ENCODE measurements around the gene C1orf21. TPM values are rescaled to one million over a fixed set of nuclear protein-coding genes. Genes with fewer than 3 reads are reported as not detected.

The C1orf21 gene
- total and polyA plus RNA-seq, 9 donors = 36.9 to 51.3 (median 44.3) TPM

- no peaks in the 10 kb centered on the region for H3K4me1 ChIP-seq (ENCODE audit: control insufficient read depth, insufficient read depth, low read length)
- H3K9me3 ChIP-seq (replicated peaks; ENCODE audit: control insufficient read depth, low read depth, low read length) = no peaks in the 10 kb centered on the region
- no CpG with 5 or more reads among the region's 9 CpGs for WGBS (ENCODE audit: insufficient coverage)
- H3K4me3 ChIP-seq (ENCODE audit: low read length) = no peak overlapping the region
- no peak overlapping the region for H3K27ac ChIP-seq (ENCODE audit: low read length)
- no peak for DNase-seq
- H3K27me3 ChIP-seq (ENCODE audit: control insufficient read depth, insufficient read depth, low read length) = no peaks in the 10 kb centered on the region
- no peaks in the 10 kb centered on the region for H3K36me3 ChIP-seq (ENCODE audit: control insufficient read depth, insufficient read depth, low read length)
Observed at GRCh38 chr1:184422490-184423233, 35.8 kb downstream of the C1orf21 start.

DNA sequence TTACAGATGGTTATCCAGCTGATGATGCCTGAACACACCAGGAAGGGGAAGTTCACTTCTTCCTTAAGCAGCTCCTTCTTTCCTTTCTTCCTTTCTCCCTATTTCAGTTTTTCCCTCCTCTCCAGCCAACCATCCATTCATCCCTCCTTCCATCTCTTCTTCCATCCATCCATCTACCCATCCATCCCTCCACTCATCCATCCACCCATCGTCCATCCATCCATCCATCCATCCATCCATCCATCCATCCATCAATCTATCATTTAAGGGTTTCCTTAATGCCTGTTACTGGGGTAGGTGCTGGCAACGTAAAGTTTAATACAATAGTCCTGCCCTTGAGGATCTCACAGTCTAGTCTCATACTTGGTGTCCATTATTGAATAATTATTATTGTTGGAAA, 36.8 kb downstream of the C1orf21 start:
- no peaks in the 10 kb centered on the region for H3K4me1 ChIP-seq (ENCODE audit: control insufficient read depth, insufficient read depth, low read length)

DNA sequence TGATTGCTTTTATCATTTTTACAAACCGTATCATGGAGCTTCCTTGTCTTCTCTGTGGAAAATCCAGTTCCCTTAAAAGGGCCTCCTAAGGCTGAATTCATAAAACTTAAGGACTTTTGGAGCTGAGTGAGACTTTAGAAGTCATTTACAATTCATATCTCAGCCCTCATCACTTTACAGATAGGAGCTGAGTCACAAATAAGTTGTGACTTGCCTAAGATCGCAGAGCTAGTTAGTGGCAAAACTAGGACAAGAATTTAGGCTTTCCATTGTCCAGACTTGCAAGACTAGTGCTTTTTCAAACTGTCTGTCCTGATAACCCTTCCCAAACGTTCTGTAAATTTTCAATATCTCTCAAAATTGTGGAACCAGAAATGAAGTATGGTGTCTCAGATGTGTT, 37.3 kb downstream of the C1orf21 start:
- H3K36me3 ChIP-seq (ENCODE audit: control insufficient read depth, insufficient read depth, low read length) = no peaks in the 10 kb centered on the region
- no peaks in the 10 kb centered on the region for H3K4me1 ChIP-seq (ENCODE audit: control insufficient read depth, insufficient read depth, low read length)
- H3K4me3 ChIP-seq (ENCODE audit: low read length) = no peak overlapping the region
- WGBS (ENCODE audit: insufficient coverage) = 100% methylated on average over 1 of the region's 3 CpGs
- no peak for DNase-seq
- H3K9me3 ChIP-seq (replicated peaks; ENCODE audit: control insufficient read depth, low read depth, low read length) = no peaks in the 10 kb centered on the region
- H3K27ac ChIP-seq (ENCODE audit: low read length) = no peak overlapping the region
- no peaks in the 10 kb centered on the region for H3K27me3 ChIP-seq (ENCODE audit: control insufficient read depth, insufficient read depth, low read length)

More for the DNA sequence above, 36.8 kb downstream of the C1orf21 start:
- DNase-seq = no peak
- Histone ChIP-seq H3K27me3 (ENCODE audit: control insufficient read depth, insufficient read depth, low read length) (no peaks in the 10 kb centered on the region), H3K4me3 (ENCODE audit: low read length) (no peak overlapping the region), H3K27ac (ENCODE audit: low read length) (no peak overlapping the region), H3K9me3 (replicated peaks; ENCODE audit: control insufficient read depth, low read depth, low read length) (no peaks in the 10 kb centered on the region), H3K36me3 (ENCODE audit: control insufficient read depth, insufficient read depth, low read length) (no peaks in the 10 kb centered on the region)
- 75% methylated on average over 1 of the region's 2 CpGs for WGBS (ENCODE audit: insufficient coverage)

DNA sequence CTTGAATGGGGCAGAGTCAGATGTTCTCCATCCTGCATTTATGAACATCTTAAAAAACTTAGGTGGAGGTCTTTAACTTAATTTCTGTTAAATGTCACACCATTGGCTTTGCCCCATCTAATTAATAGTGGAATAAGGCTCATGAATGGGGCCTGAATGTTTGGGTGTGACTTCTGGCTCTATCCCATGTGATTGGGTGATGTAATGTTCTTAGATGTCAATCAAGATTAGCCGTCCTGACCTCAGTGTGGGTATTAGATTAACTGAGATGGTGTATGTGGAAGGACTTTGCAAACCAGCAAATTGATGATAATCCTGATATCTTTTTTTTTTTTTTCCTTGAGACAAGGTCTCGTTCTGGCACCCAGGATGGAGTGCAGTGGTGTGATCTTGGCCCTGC, 38.1 kb downstream of the C1orf21 start:
- no peaks in the 10 kb centered on the region for H3K4me1 ChIP-seq (ENCODE audit: control insufficient read depth, insufficient read depth, low read length)
- no peak overlapping the region for H3K4me3 ChIP-seq (ENCODE audit: low read length)
- H3K27ac ChIP-seq (ENCODE audit: low read length) = no peak overlapping the region
- no CpG with 5 or more reads among the region's 2 CpGs for WGBS (ENCODE audit: insufficient coverage)
- no peaks in the 10 kb centered on the region for H3K36me3 ChIP-seq (ENCODE audit: control insufficient read depth, insufficient read depth, low read length)
- no peaks in the 10 kb centered on the region for H3K27me3 ChIP-seq (ENCODE audit: control insufficient read depth, insufficient read depth, low read length)
- H3K9me3 ChIP-seq (replicated peaks; ENCODE audit: control insufficient read depth, low read depth, low read length) = no peaks in the 10 kb centered on the region
- DNase-seq = no peak

DNA sequence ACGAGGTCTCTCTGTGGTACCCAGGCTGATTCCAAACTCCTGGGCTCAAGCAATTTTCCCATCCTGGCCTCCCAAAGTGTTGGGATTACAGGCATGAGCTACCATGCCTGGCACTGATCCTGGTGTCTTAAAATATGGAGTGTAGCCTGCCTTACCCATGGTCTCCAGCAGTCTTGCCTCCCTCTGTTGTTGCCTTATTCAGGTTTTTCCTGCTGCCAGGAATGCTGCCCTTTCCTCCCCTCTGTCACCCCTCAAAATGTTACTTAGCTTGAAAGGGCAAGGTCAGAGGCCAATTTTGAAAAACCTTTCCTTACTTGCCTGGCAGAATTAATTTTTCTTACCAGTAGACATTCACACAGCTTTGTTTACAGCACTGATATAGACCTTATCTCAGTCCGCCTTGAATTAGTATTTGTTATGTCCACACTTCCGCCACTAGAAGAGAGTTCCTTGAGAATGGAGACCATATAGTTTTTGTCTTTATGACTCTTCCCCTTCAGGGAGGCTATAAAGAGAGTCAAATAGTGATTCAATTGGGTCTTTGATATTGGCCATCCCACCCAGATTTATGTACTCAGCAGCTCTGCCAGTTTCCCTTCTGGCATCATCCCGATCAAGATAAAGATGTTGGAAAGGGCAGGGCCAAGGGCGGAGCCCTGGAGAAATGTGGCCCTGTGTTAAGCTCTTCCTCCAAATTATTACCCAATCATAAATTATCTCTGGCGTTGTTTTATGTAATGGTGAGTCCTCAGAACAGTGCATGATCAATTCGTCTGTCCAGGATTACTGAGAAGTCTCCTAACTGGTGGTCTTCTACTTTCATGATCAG, 38.8 kb downstream of the C1orf21 start:
- H3K27ac ChIP-seq (ENCODE audit: low read length) = no peak overlapping the region
- WGBS (ENCODE audit: insufficient coverage) = 100% methylated on average over 1 of the region's 7 CpGs
- H3K4me1 ChIP-seq (ENCODE audit: control insufficient read depth, insufficient read depth, low read length) = no peaks in the 10 kb centered on the region

DNA sequence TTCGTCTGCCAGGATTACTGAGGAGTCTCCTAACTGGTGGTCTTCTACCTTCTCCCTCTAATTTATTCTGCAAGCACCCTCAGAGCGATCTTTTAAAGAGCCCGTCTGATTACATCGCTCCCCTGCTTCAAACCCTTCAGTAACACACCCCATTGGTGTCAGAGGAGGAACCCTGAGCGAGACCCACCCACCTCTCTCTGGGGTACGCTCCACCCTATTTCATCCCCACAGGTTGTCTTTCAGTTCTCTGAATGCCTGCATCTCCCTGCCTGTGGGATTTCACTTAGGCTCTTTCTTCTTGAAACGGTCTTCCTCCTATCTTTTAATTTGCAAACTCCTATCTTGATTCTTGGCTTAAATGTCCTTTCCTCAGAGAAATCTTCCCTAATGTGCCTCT, 39.4 kb downstream of the C1orf21 start:
- H3K36me3 ChIP-seq (ENCODE audit: control insufficient read depth, insufficient read depth, low read length) = no peaks in the 10 kb centered on the region

More for the DNA sequence above, 38.8 kb downstream of the C1orf21 start:
- Histone ChIP-seq H3K4me3 (ENCODE audit: low read length) (no peak overlapping the region), H3K27me3 (ENCODE audit: control insufficient read depth, insufficient read depth, low read length) (no peaks in the 10 kb centered on the region), H3K36me3 (ENCODE audit: control insufficient read depth, insufficient read depth, low read length) (no peaks in the 10 kb centered on the region), H3K9me3 (replicated peaks; ENCODE audit: control insufficient read depth, low read depth, low read length) (no peaks in the 10 kb centered on the region)
- DNase-seq = no peak

GRCh38 chr1:184427722-184428121, 40.9 kb downstream of the C1orf21 start:
- Histone ChIP-seq H3K4me1 (ENCODE audit: control insufficient read depth, insufficient read depth, low read length) (no peaks in the 10 kb centered on the region), H3K36me3 (ENCODE audit: control insufficient read depth, insufficient read depth, low read length) (no peaks in the 10 kb centered on the region), H3K9me3 (replicated peaks; ENCODE audit: control insufficient read depth, low read depth, low read length) (no peaks in the 10 kb centered on the region), H3K27me3 (ENCODE audit: control insufficient read depth, insufficient read depth, low read length) (no peaks in the 10 kb centered on the region), H3K4me3 (ENCODE audit: low read length) (no peak overlapping the region), H3K27ac (ENCODE audit: low read length) (no peak overlapping the region)
- WGBS (ENCODE audit: insufficient coverage) = 100% methylated on average over 1 of the region's 2 CpGs
- no peak for DNase-seq

More for the DNA sequence above, 39.4 kb downstream of the C1orf21 start:
- no peaks in the 10 kb centered on the region for H3K4me1 ChIP-seq (ENCODE audit: control insufficient read depth, insufficient read depth, low read length)
- WGBS (ENCODE audit: insufficient coverage) = 82% methylated on average over 7 of the region's 7 CpGs
- H3K9me3 ChIP-seq (replicated peaks; ENCODE audit: control insufficient read depth, low read depth, low read length) = no peaks in the 10 kb centered on the region
- H3K4me3 ChIP-seq (ENCODE audit: low read length) = no peak overlapping the region
- no peak overlapping the region for H3K27ac ChIP-seq (ENCODE audit: low read length)
- DNase-seq = no peak
- H3K27me3 ChIP-seq (ENCODE audit: control insufficient read depth, insufficient read depth, low read length) = no peaks in the 10 kb centered on the region

- no peaks in the 10 kb centered on the region for H3K36me3 ChIP-seq (ENCODE audit: control insufficient read depth, insufficient read depth, low read length)
- no peak overlapping the region for H3K27ac ChIP-seq (ENCODE audit: low read length)
- H3K4me1 ChIP-seq (ENCODE audit: control insufficient read depth, insufficient read depth, low read length) = no peaks in the 10 kb centered on the region
- DNase-seq = no peak
- no peaks in the 10 kb centered on the region for H3K9me3 ChIP-seq (replicated peaks; ENCODE audit: control insufficient read depth, low read depth, low read length)
- no peaks in the 10 kb centered on the region for H3K27me3 ChIP-seq (ENCODE audit: control insufficient read depth, insufficient read depth, low read length)
- no peak overlapping the region for H3K4me3 ChIP-seq (ENCODE audit: low read length)
Observed at GRCh38 chr1:184428604-184429003, 41.8 kb downstream of the C1orf21 start.

DNA sequence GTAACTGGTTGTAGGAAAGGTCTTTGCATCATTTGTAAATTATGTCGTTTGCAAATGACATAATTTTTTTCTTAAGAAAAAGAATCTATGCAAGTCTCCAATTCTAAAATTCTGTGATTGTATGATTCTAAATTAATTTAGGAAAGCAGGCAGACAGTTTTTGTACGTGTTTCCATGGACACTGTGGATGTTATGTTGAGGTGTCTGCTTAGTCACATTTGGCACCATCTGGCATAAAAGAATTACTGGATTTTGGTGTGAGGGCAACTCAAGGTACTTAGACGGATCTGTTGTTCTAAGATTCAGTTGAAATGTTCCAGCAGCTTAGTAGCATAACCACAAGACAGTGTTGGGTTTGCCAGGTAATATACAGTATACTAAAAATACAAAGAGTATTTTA, 42.5 kb downstream of the C1orf21 start:
- H3K4me3 ChIP-seq (ENCODE audit: low read length) = no peak overlapping the region
- H3K27ac ChIP-seq (ENCODE audit: low read length) = no peak overlapping the region
- 88% methylated on average over 1 of the region's 3 CpGs for WGBS (ENCODE audit: insufficient coverage)
- no peaks in the 10 kb centered on the region for H3K9me3 ChIP-seq (replicated peaks; ENCODE audit: control insufficient read depth, low read depth, low read length)
- no peaks in the 10 kb centered on the region for H3K4me1 ChIP-seq (ENCODE audit: control insufficient read depth, insufficient read depth, low read length)
- H3K36me3 ChIP-seq (ENCODE audit: control insufficient read depth, insufficient read depth, low read length) = no peaks in the 10 kb centered on the region
- DNase-seq = no peak
- H3K27me3 ChIP-seq (ENCODE audit: control insufficient read depth, insufficient read depth, low read length) = no peaks in the 10 kb centered on the region

- Histone ChIP-seq H3K36me3 (ENCODE audit: control insufficient read depth, insufficient read depth, low read length) (no peaks in the 10 kb centered on the region), H3K27ac (ENCODE audit: low read length) (no peak overlapping the region)
- 92% methylated on average over 3 of the region's 4 CpGs for WGBS (ENCODE audit: insufficient coverage)
Observed at GRCh38 chr1:184433956-184434502, 47.2 kb downstream of the C1orf21 start.

More at GRCh38 chr1:184433956-184434502, 47.2 kb downstream of the C1orf21 start:
- Histone ChIP-seq H3K4me3 (ENCODE audit: low read length) (no peak overlapping the region), H3K9me3 (replicated peaks; ENCODE audit: control insufficient read depth, low read depth, low read length) (no peaks in the 10 kb centered on the region), H3K27me3 (ENCODE audit: control insufficient read depth, insufficient read depth, low read length) (no peaks in the 10 kb centered on the region), H3K4me1 (ENCODE audit: control insufficient read depth, insufficient read depth, low read length) (no peaks in the 10 kb centered on the region)
- DNase-seq = no peak

Measured in muscle of leg (tissue), 11 donors.